Chondrocyte (in vitro differentiated cells): ENCODE data around the gene ITGA8. TPM values are rescaled to one million over a fixed set of nuclear protein-coding genes. Genes with fewer than 3 reads are reported as not detected.
A peak's percentile ranks its signal among the peaks of the same experiment; 100 is the strongest.

ENCODE experiments used
- DNase-seq: peaks from one replicate; pipeline ENCODE4 v3.0.0; 2021; ENCODE audit warnings: mixed read lengths, low spot score
- H3K27ac Mint-ChIP-seq: one replicate; pipeline ENCODE4 v1.8.0; 2021; ENCODE audit warnings: mild to moderate bottlenecking, moderate library complexity, mixed read lengths; ENCODE audit not compliant: unreplicated experiment
- H3K27me3 Mint-ChIP-seq: 2 replicates; pipeline ENCODE4 v1.8.0; 2021; ENCODE audit warnings: low read depth, mixed read lengths
- H3K36me3 Mint-ChIP-seq: 2 replicates; pipeline ENCODE4 v1.8.0; 2021; ENCODE audit warnings: low read depth, mixed read lengths
- H3K4me1 Mint-ChIP-seq: 2 replicates; pipeline ENCODE4 v1.8.0; 2021; ENCODE audit warnings: low read depth, mild to moderate bottlenecking, mixed read lengths
- H3K4me3 Mint-ChIP-seq: one replicate; pipeline ENCODE4 v1.8.0; 2021; ENCODE audit warnings: mild to moderate bottlenecking, moderate library complexity, mixed read lengths; ENCODE audit not compliant: unreplicated experiment
- H3K9me3 Mint-ChIP-seq: 2 replicates; pipeline ENCODE4 v1.8.0; 2021; ENCODE audit warnings: low read depth, mixed read lengths
- CTCF ChIP-seq: fragments of 200-600 bp; sonication (generic); IDR thresholded peaks from 2 replicates; pipeline ENCODE4 v1.5.0; 2021; ENCODE audit warnings: antibody characterized with exemption, mild to moderate bottlenecking, moderate library complexity
- total RNA-seq: library from RNA; stranded (reverse); gene quantifications from 3 replicates; pipeline ENCODE4 v1.2.1, GENCODE V29; 2021

Gene ITGA8
- total RNA-seq, 1 donor from 2014 or later, result 5.6 TPM

GRCh38 chr10:15516256-15517085, 203.3 kb downstream of the ITGA8 start:
- Mint-ChIP-seq H3K9me3 (no peaks in the 10 kb centered on the region), H3K36me3 (no peaks in the 10 kb centered on the region), H3K4me1 (no peaks in the 10 kb centered on the region), H3K27me3 (no peaks in the 10 kb centered on the region), H3K27ac (no peak overlapping the region), H3K4me3 (no peak overlapping the region)
- TF ChIP-seq CTCF, result no peak
- DNase-seq, result no peak

GRCh38 chr10:15515202-15515601, 204.5 kb downstream of the ITGA8 start:
- no peak for DNase-seq
- no peaks in the 10 kb centered on the region for H3K27me3 Mint-ChIP-seq
- no peaks in the 10 kb centered on the region for H3K4me1 Mint-ChIP-seq
- no peaks in the 10 kb centered on the region for H3K9me3 Mint-ChIP-seq
- no peak for TF ChIP-seq CTCF
- H3K27ac Mint-ChIP-seq, result no peak overlapping the region
- no peaks in the 10 kb centered on the region for H3K36me3 Mint-ChIP-seq
- H3K4me3 Mint-ChIP-seq, result no peak overlapping the region

GRCh38 chr10:15510963-15511362, 208.8 kb downstream of the ITGA8 start:
- no peak for TF ChIP-seq CTCF
- no peak for DNase-seq
- Mint-ChIP-seq H3K36me3 (no peaks in the 10 kb centered on the region), H3K4me3 (no peak overlapping the region), H3K4me1 (no peaks in the 10 kb centered on the region), H3K27me3 (no peaks in the 10 kb centered on the region), H3K9me3 (no peaks in the 10 kb centered on the region), H3K27ac (no peak overlapping the region)

GRCh38 chr10:15505329-15505728, 214.4 kb downstream of the ITGA8 start:
- no peaks in the 10 kb centered on the region for H3K9me3 Mint-ChIP-seq
- H3K27ac Mint-ChIP-seq, result no peak overlapping the region
- DNase-seq, result no peak
- H3K27me3 Mint-ChIP-seq, result no peaks in the 10 kb centered on the region
- no peak overlapping the region for H3K4me3 Mint-ChIP-seq
- TF ChIP-seq CTCF, result no peak
- peaks cover 22% of the 10 kb centered on the region for H3K4me1 Mint-ChIP-seq
- H3K36me3 Mint-ChIP-seq, result no peaks in the 10 kb centered on the region

- Mint-ChIP-seq H3K36me3 (peaks cover 2% of the 10 kb centered on the region), H3K4me1 (peaks cover 22% of the 10 kb centered on the region), H3K9me3 (peaks cover 6% of the 10 kb centered on the region), H3K27ac (peak overlapping the region; percentile 94), H3K27me3 (no peaks in the 10 kb centered on the region), H3K4me3 (peak overlapping the region; percentile 62)
- no peak for DNase-seq
- no peak for TF ChIP-seq CTCF
These were observed 215.5 kb downstream of the ITGA8 start for GRCh38 chr10:15504101-15504840.
